Esophagus muscularis mucosa (tissue), 4 donors: Measurements from ENCODE around the gene GRID1.

Experiments
- CTCF ChIP-seq, 3 experiments: fragments of 200-600 bp in 2 of 3; fragments of 450-650 bp in 1 of 3; sonication (generic) in 2 of 3; IDR thresholded peaks; one replicate each; pipeline ENCODE4 v1.5.1; 2017 to 2019; ENCODE audit warnings: antibody characterized with exemption in 3 of 3, mild to moderate bottlenecking in 2 of 3, moderate library complexity in 1 of 3
- EP300 ChIP-seq: sonication (generic); formaldehyde crosslinking; IDR thresholded peaks from one replicate; pipeline ENCODE4 v1.6.1; 2017; ENCODE audit warnings: antibody characterized with exemption
- POLR2A ChIP-seq: fragments of 450-650 bp; IDR thresholded peaks from one replicate; pipeline ENCODE4 v1.6.1; 2017; ENCODE audit warnings: antibody characterized with exemption, moderate library complexity, mild to moderate bottlenecking, low read depth
- POLR2AphosphoS5 ChIP-seq, 2 donors: sonication (generic); formaldehyde crosslinking; IDR thresholded peaks; one replicate each; pipeline ENCODE4 v1.6.1; 2017; ENCODE audit warnings: antibody characterized with exemption in 2 of 2

GRCh38 chr10:86359954-86360353 lies 6.6 kb downstream of the GRID1 start:
- TF ChIP-seq POLR2A (no peak), CTCF (IDR thresholded peaks at IDR 0.05) (no peak), EP300 (no peak), POLR2AphosphoS5 (IDR thresholded peaks at IDR 0.05) (no peak)
